Stimulated activated CD8-positive, alpha-beta memory T cell treated with anti-CD3 and anti-CD28 coated beads, Interleukin-15, amount 100 ng/mL, for 48 hours (primary cell): ENCODE results near the gene PGLYRP1.

Experiments
- DNase-seq, 2 donors: peaks; one replicate each; pipeline ENCODE4 v3.0.0-alpha.2; 2020; ENCODE audit warnings: low read depth in 2 of 2

PGLYRP1 gene

DNA sequence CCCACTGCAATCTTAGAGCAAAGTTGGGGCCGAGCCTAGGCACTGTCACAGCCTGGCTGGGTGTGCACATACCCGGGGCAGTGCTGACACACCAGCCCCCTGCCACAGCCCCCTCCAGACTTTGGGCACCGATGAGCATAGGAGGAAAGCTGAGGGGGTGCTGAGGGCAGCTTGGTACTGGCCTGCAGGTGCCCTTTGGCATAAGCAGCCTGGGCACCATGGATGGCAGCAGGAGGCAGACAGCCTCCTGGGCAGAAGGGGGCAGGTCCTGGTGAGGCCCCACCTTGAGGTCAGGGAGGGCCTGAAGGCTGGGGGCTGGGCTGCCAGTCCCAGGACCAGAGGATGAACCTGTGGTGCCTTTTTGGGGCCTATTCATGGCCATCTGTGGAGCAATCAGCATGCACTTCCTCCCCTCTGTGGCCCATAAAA, 9.8 kb upstream of the PGLYRP1 start:
- DNase-seq = no peak

DNA sequence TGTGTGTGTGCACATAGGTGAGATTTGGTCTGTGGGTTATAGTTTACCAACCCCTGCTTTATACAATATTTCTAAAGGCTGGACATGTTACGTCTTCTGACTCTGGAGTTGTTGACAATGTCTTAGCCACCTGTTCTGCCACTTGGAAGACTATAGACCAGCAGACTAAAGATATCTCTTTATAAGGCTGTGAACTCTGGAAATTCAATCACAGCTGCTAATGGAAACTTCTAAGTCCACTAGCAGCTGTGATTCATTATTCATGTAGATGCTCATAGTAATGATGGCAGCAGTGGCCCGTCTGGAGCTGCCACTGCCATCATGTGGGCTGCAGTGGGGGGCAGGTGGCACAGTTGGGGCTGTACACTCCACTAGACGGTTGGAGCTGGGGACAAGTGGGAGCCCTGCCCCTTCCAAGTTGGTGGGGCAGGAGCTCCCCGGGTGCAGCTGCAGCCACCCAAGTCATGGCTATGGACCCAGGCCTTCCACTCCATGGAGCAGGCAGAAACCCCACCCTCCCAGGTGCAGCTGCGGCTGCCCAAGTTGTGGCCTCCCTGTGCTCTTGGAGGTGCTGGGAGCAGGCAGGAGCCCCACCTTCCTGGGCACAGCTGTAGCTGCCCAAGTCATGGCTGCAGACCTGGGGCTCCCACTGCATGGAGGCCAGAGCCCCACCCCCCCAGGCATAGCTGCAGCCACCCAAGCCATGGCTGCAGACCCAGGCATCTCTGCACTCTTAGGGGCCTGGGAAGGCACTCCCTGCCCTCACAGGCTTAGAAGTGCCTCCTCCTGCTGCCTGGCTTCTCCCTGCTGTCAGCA, 9.1 kb upstream of the PGLYRP1 start:
- DNase-seq = no peak

DNA sequence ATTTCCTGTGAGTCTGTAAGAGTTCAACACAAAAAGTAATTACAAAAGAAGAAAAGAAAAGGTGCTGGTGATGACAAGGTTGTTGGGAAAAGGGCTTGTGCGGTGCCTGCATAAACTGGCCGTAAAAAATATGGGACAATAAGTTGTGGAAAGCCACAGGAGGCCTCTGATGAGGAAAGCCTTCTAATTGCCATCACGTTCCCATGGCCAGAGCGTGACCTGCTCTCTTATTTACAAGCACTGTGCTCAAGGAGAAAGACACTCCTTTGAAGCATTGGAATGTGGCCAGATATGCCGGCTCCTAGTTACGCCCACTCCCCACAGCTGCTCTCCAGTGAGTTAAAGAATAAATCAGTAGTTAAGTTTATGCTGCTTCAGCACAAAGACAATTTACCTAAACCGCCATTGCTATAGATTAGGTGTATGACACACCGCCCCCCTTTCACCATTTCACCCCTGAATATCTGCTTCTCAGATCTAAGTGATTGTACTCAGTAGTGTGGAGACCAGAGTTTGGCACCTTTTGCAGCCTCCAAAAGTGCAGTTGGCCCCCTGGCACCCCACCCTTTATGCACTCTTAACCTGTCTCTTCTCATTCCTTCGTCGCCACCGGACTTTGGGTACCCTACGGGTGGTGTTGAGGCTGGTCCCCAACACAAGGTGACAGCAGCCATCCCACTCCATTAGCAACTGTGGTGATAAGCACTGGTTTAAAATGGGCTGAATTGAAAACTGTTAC, 8.1 kb upstream of the PGLYRP1 start:
- no peak for DNase-seq

DNA sequence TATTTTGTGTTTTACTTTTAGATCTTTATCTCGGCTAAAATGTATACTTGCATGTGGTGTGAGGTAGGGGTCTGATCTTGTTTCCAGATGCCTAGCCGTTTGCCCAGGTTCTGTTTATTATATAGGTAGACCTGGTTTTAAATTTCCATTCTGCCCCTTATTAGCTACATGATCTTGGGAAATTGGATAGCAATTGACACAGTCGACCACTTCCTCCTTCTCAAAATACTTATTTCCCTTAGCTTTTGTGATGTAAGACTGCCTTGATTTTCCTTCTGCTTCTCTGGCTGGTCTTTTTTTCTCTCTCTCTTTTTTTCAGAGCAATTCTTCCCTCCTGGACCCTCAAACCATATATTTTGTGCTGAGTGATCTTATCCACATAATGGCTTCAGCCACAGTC, 3.0 kb upstream of the PGLYRP1 start:
- no peak for DNase-seq

DNA sequence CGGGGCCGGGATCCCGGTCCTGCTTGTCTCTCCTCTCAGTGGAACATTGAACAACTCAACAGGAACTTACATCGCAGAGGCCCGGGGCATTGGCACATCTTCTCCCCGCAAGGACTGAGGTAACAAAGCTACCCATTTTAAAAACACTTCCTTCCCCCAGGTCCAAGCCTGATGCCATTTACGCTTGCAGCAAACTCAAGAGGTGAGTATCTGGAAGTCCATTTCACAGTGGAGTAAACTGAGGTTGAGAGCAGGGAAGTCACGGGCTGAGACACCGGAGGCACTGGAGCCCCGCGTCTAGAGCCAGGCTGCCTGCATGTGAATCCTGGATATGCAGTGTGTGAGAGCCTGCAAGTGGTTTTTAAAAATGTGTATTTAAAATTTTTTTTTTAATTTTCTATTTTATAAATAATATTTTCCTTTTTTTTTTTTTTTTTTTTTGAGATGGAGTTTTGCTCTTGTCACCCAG, 492 bp upstream of the PGLYRP1 start:
- no peak for DNase-seq

DNA sequence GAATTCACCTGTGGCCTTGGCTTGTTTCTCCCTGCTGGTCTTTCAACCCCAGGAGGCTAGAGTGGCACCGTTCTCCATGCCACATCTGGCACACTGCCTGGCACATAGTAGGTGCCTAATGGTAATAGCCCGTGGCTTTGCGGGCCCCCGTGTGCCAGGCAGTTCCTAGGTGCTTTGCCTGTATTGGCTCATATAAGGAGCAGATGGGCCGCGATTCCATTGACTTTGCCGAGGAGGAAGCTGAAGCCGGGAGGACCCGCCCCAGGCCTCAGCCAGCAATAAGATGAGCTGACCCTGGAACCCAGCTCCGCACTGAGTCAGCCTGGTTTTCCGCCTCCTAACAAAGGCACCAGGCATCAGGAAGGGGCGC, 807 bp downstream of the PGLYRP1 start:
- no peak for DNase-seq

DNA sequence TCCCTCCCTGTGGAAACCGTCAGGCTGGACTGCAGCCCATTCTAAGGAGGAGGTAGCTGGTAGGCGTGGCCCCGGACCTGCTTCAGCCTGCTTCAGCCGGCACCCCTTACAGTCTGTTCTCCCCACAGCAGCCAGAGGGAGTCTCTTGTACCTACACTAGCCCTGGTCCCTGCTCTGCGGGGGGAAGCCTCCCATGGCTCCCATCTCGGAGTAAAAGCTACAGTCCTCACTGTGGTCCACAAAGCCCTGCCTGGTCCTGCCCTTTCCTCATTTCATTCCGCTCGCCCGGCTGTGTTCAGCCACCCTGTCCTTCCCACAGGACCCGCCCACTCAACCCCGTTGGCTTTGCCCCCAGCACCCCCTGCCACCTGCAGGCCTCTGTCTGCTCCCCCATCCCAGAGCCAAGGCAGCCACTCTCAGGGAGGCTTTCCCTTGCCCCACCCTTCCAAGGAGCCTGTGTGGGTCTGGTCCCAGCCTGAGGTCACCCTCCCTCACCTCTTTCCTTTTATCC, 1.3 kb downstream of the PGLYRP1 start:
- no peak for DNase-seq

DNA sequence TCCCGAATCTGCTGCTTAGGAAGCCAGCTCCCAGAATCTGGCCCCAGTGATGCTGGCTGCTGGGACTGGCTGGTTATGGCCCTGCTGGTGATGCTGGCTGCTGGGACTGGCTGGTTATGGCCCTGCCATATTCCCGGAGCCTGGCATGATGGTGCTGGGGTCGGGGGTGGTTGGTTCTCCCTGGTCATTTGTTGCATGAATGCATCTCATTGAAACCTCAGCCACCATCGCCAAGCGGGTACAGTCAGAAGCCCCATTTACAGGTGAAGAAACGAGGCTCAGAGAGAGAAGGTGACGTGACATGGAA, 2.1 kb downstream of the PGLYRP1 start:
- DNase-seq = no peak

DNA sequence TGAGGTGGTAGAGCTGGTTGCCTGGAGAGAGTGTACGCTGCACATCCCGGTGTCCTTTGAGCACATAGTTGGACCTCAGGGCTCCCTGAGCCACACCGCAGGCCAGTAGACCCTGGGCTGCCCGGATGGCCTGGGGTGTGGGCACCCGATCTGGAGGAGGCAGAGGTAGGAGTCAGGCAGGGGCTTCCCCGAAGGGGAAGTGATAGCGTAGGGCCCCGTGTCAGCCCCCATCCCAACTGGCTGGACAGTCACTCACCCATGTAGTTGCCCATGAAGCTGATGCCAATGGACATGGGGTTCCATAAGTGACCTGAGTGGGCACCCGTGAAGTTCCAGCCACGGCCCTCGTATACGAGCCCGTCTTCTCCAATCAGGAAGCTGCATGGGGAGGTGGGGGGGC, 3.6 kb downstream of the PGLYRP1 start:
- DNase-seq = no peak

DNA sequence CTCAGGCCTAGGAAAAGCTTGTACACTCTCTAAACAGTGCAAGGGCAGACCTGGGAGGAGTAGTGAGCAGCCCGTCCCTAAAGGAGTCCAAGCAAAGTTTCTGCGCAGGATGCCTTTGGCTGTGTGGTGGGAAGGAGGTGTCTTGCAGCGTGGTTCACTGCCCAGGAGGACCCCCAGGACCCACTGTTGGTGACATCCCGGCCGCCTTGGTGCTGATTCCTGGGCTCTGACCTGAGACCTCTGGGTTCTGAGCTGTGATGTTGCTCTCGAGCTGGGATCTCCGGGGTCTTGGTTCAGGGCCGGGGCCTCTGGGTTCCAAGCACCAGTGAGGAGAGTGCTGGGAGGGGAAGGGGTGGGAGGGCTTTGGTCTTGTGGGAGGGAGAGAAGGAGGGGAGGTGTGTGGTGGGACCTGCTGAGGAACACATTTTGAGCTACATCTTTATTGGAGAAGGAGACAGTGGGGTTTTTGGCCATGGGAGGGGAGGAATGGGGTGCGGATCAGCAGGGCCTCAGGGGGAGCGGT, 4.1 kb downstream of the PGLYRP1 start:
- DNase-seq = no peak

DNA sequence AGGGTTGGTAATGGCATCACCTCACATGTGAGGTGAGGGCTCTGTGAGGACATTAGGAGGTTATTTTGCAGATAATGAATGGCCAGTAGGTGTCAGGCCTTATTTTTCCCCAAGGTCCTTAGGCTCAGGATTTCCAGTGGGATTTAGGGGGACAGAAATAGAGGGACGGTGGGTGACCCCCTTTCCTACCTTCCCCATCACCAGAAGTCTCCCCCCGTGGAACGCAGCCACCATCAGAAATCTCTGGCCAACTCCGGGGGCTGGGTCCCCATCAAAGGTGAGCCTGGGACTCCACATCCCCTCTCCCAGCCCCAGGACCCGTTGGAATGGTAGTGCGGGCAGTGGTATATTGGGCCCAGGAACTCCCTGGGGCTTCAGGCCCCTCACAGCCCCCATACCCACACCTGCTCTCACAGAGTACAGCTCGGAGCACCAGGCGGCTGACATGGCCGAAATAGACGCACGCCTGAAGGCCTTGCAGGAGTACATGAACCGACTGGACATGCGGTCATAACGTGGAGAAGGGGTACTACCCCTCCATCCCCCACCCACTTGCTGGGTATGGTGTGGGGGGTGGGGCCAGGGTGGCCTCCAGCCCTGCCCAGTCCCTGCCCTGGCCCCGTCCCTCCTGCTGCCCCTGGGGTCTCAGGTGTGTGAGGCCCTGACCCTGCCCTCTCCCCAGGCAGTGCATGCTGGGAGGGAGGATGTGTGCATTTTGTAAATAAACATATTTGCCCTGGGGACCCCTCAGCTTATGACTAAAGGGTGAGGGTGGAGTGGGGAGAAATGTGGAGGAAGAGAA, 4.8 kb downstream of the PGLYRP1 start:
- DNase-seq = no peak

DNA sequence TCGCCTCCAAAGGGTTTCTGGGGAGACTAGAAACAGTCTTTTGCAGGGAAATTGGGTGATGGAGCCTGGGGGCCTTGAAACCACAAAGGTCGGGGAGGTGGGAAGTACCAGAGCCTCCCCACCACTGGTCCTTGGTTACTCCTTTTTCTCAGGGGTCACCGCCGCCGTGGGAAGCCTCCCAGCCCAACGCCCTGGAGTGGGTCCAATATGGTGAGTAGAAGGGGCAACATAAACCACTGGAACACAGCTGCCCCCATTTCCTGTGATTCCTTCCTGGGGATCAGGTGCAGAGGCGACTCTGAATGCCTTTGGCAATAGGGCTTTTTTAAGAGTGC, 5.8 kb downstream of the PGLYRP1 start:
- DNase-seq = no peak

DNA sequence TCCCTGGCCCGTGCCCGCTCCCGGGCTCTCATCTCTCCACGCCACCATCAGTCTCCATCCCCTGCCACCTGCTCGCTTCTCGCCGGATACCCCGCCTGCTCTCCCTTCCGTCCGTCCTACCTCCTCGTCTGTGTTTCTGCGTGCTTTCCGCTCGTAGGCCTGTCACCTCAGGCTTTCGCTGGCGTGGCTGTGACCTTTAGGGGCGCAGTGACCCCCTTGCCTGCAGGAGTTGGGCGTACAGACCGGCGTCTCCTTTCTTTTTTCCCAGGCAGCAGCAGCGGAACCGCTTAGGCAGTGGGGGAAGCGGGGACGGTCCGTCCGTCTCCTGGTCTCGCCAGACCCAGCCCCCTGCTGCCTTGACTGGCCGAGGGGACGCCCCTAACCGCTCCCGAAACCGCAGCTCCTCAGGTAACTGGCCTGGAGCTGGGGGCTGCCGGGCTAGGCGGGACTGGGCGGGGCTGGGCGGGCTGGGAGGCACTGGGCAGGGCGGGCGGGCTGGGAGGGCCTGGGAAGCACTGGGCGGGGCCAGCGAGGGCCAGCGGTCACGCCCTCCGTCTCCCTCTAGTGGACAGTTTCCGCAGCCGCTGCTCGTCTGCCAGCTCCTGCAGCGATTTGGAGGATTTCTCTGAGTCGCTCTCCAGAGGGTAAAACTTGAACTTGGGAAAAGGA, 6.3 kb downstream of the PGLYRP1 start:
- peak; percentile 71 for DNase-seq

DNA sequence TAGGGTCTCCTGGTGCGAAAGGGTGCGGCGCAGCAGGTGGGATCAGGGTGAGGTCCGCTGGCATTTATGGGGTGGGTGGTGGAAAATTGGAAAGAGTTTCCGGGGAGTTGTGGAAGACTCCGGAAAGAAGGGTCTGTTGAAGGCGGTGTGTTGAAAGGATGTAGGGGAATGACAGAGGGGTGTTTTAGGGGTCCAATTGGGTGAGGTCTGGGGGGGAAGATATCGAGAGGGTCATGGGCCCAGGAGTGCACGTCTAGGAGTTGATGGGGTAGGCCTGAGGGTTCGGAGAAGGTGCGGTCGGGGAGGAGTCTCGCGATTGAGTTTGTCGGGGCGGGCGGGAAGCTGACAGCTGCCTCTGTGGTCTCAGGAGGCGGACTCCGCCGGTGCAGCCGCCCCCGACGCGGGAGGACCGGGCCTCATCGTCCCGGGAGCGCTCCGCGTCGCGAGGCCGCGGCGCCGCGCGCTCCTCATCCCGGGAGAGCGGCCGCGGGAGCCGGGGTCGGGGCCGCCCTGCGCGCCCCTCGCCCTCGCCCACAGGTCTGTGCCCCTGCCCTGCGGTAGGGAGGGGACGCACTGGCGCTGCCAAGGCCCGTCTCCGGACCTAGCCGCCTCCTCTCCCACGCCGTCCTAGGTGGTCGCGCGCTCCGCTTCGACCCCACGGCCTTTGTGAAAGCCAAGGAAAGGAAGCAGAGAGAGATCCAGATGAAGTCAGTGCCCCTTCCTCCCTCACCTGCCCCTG, 7.0 kb downstream of the PGLYRP1 start:
- DNase-seq = peak; percentile 16 to 18

DNA sequence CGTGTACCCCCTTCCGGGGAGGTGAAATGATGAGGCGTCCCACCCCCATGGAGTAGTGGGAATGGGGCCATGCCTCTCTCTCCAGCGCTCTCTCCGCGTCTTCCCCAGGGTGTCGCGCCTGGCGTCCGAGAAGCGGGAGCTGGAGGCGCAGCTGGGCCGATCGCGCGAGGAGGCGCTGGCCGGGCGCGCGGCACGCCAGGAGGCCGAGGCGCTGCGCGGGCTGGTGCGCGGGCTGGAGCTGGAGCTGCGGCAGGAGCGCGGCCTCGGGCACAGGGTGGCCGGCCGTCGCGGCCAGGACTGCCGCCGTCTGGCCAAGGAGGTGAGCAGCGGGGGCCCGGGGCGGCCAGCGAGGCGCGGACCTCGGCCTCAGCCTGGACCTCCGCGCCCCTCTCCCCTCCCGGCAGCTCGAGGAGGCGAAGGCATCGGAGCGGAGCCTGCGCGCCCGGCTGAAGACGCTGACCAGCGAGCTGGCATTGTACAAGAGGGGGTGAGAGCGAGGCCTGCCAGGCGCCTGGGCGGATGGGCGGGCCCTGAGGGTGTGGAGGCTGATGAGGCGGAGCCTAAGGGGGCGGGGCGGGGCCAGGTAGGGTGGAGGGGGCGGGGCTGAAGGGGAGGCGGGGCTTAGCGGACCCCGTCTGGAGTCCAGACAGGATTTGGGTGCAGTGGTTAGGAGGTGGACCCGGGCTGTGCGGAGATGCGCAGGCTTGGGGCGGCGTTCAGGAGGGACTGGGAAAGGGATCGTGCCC, 7.7 kb downstream of the PGLYRP1 start:
- DNase-seq = peak; percentile 36 to 43

DNA sequence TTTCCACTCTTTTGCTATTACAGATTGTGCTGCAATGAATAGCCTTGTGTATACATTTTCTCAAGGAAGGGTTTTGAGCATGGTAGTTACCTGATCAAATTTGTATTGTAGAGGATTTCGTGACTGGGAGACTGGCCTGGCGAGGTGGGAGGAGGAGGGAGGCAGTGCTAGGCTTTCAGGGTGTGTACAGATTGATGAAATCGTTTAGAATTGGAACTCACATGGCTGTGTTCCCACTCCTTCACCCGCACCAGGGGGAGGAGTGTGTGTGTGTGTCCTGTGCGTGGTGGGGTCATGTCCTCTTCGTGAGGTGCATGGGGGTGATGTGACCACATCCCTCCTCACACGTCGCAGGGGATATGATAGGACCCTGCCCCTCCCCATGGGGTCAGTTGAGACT, 8.3 kb downstream of the PGLYRP1 start:
- DNase-seq = no peak

DNA sequence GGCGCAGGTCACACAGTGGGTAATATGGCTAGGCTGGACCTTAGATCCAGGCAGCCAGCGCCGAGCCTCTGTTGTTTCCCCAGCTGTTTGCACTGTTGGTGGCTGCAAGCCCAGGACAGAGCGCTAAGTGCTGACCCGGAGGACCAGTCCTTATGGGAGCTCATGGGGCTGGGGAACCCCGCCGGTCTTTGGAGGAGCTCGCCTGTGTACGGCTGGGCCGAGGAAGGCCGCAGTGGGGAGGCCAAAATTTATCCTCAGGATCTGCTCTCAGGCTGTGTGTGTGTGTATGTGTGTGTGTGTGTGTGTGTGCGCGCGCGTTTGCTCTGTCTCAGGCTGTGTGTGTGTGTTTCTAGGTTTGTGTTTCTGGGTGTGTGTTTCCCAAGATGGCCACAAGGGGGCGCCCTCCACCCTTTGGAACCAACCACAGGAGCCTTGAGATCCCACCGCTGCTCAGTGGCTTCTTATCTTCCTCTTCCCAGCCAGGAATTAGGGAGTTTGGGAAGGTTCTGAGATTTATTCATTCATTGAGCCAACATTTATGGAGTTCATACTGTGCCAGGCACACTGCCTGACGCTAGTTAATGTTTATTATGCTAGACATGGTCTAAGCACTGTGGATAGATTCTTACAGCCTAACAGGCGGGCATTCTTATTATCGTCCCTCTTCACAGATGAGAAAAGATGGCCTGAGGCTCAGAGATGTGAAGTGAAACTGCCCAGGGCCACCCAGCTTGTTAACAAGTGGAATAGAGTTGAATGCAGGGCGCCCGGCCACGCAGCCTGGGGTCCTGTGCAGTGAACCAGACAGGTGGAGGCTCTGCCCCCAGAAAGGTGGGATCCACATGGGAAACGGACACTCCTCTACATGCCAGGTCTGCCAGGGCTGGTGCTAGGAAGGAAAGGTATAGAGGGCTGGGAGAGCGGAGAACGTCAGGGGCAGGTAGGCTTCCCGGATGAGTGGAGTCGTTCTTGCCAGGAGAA, 13.0 kb downstream of the PGLYRP1 start:
- peak; percentile 22 to 38 for DNase-seq

DNA sequence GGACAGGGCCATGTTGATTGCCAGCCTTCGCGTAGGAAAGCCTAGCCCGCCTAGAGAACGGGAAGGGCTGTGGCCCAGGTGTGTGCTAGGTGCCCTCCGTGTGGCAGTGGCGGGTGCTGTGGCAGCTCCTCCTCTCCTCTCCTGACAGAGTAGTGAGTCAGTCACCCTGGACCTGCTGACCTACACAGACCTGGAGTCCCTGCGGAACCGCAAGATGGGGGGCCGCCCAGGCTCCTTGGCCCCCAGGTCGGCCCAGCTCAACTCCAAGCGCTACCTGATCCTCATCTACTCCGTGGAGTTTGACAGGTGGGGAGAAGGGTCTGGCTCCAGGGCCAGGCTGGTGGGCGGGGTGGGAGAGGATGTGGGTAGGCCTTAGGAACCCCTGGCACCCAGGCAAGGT, 16.4 kb downstream of the PGLYRP1 start:
- DNase-seq = no peak

DNA sequence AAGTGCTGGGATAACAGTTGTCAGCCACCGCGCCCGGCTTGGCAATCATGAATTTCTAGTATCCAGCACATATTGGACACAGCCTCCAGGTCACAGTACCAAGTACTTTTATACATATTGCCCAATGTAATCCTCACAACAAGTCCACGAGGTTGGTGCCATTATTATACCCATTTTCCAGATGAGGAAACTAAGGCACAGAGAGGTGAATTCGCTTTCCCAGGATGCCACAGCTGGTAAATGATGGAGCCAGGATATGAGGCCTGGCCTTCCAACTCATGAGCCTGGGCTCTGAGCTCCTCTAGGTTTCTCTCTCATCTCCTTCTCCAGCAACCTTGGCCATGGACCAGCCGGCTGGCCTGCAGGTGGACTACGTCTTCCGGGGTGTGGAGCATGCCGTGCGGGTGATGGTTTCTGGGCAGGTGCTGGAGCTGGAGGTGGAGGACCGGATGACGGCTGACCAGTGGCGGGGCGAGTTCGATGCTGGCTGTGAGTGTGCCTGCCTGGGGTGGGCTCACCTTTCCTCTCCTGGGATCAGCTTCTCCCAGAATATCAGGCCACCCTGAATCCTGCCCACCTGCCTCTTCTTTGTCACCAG, 20.1 kb downstream of the PGLYRP1 start:
- DNase-seq = no peak
